Astrocyte (in vitro differentiated cells and primary cell): ENCODE results near the gene KPNA6. TPM values are rescaled to one million over a fixed set of nuclear protein-coding genes. Genes with fewer than 3 reads are reported as not detected.

Source experiments
- DNase-seq: peaks from one replicate; pipeline ENCODE4 v3.0.0-alpha.2; 2010; ENCODE audit warnings: low read depth
- FAIRE-seq: peaks from 2 replicates; lab custom pipeline; 2011; peaks lifted over from hg19 to GRCh38; lab: Jason Lieb, UNC
- H2AFZ ChIP-seq: 2 replicates; pipeline ENCODE4 v1.6.0; 2012; ENCODE audit warnings: low read depth, low read length, inconsistent platforms
- H3K27ac ChIP-seq: 2 replicates; pipeline ENCODE4 v1.5.1; 2011; ENCODE audit warnings: low read depth, low read length, inconsistent platforms
- H3K27me3 ChIP-seq: 2 replicates; pipeline ENCODE4 v1.6.0; 2011; ENCODE audit warnings: low read length, inconsistent platforms; ENCODE audit not compliant: insufficient read depth
- H3K36me3 ChIP-seq: 2 replicates; pipeline ENCODE4 v1.5.1; 2011; ENCODE audit warnings: low read length, inconsistent platforms; ENCODE audit not compliant: insufficient read depth
- H3K4me1 ChIP-seq: 2 replicates; pipeline ENCODE4 v1.5.1; 2011; ENCODE audit warnings: low read length, inconsistent platforms; ENCODE audit not compliant: insufficient read depth
- H3K4me2 ChIP-seq: 2 replicates; pipeline ENCODE4 v1.6.0; 2012; ENCODE audit warnings: low read length, inconsistent platforms
- H3K4me3 ChIP-seq: 2 replicates; pipeline ENCODE4 v1.5.1; 2011; ENCODE audit warnings: low read depth, mild to moderate bottlenecking, low read length, inconsistent platforms; ENCODE audit not compliant: insufficient read depth
- H3K79me2 ChIP-seq: 2 replicates; pipeline ENCODE4 v1.6.0; 2012; ENCODE audit warnings: mild to moderate bottlenecking, low read length, inconsistent platforms; ENCODE audit not compliant: insufficient read depth
- H3K9ac ChIP-seq: 2 replicates; pipeline ENCODE4 v1.6.0; 2012; ENCODE audit warnings: mild to moderate bottlenecking, low read length, inconsistent platforms
- H3K9me3 ChIP-seq: 2 replicates; pipeline ENCODE4 v1.5.1; 2012; ENCODE audit warnings: low read depth, mild to moderate bottlenecking, low read length, inconsistent platforms; ENCODE audit not compliant: insufficient read depth
- H4K20me1 ChIP-seq: 2 replicates; pipeline ENCODE4 v1.6.0; 2012; ENCODE audit warnings: low read length, inconsistent platforms; ENCODE audit not compliant: insufficient read depth
- H3K27ac Mint-ChIP-seq: one replicate; pipeline ENCODE4 v1.8.0; 2021; ENCODE audit warnings: mild to moderate bottlenecking, mixed read lengths; ENCODE audit not compliant: unreplicated experiment
- H3K27me3 Mint-ChIP-seq: one replicate; pipeline ENCODE4 v1.8.0; 2021; ENCODE audit warnings: low read depth, mixed read lengths; ENCODE audit not compliant: unreplicated experiment
- H3K36me3 Mint-ChIP-seq: one replicate; pipeline ENCODE4 v1.8.0; 2021; ENCODE audit warnings: low read depth, mixed read lengths; ENCODE audit not compliant: unreplicated experiment
- H3K4me1 Mint-ChIP-seq: one replicate; pipeline ENCODE4 v1.8.0; 2021; ENCODE audit warnings: low read depth, mixed read lengths; ENCODE audit not compliant: unreplicated experiment
- H3K4me3 Mint-ChIP-seq: one replicate; pipeline ENCODE4 v1.8.0; 2021; ENCODE audit warnings: mild to moderate bottlenecking, moderate library complexity, mixed read lengths; ENCODE audit not compliant: unreplicated experiment
- H3K9me3 Mint-ChIP-seq: one replicate; pipeline ENCODE4 v1.8.0; 2021; ENCODE audit warnings: mild to moderate bottlenecking, mixed read lengths; ENCODE audit not compliant: unreplicated experiment
- EZH2 ChIP-seq: IDR thresholded peaks from 2 replicates; pipeline ENCODE4 v1.6.1; 2012; ENCODE audit warnings: mild to moderate bottlenecking, low read length, inconsistent platforms; ENCODE audit not compliant: insufficient read depth
- total RNA-seq: library from RNA; stranded (reverse); gene quantifications from 2 replicates; pipeline ENCODE4 v1.2.1, GENCODE V29; 2021
- TF ChIP-seq, protein P1 (sequence below): IDR thresholded peaks from 2 replicates; pipeline ENCODE4 v1.5.1; 2011; ENCODE audit warnings: low read depth, mild to moderate bottlenecking, inconsistent platforms, low read length, moderate library complexity; ENCODE audit not compliant: insufficient read depth

Gene KPNA6
- total RNA-seq, 1 donor from 2014 or later: 122 TPM

DNA sequence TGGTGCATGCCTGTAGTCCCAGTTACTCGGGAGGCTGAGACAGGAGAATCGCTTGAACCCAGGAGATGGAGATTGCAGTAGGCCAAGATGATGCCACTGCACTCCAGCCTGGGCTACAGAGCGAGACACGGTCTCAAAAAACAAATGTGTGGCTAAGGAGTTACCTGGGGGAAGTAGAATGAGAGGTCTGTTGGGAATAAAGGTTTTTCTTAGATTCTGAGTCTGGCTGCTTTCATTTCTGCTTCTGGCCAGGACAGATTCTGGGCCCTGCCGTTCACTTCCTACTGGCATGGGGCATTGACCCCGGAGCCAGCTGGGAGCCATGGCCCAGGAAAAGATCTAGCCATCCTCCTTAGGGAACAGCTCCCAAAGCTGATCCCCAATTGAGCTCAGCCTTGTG lies 100.6 kb downstream of the KPNA6 start:
- FAIRE-seq (no peak), DNase-seq (no peak)
- TF ChIP-seq, protein P1, sequence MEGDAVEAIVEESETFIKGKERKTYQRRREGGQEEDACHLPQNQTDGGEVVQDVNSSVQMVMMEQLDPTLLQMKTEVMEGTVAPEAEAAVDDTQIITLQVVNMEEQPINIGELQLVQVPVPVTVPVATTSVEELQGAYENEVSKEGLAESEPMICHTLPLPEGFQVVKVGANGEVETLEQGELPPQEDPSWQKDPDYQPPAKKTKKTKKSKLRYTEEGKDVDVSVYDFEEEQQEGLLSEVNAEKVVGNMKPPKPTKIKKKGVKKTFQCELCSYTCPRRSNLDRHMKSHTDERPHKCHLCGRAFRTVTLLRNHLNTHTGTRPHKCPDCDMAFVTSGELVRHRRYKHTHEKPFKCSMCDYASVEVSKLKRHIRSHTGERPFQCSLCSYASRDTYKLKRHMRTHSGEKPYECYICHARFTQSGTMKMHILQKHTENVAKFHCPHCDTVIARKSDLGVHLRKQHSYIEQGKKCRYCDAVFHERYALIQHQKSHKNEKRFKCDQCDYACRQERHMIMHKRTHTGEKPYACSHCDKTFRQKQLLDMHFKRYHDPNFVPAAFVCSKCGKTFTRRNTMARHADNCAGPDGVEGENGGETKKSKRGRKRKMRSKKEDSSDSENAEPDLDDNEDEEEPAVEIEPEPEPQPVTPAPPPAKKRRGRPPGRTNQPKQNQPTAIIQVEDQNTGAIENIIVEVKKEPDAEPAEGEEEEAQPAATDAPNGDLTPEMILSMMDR: no peak
- TF ChIP-seq EZH2: no peak
- H3K4me1 ChIP-seq: no peaks in the 10 kb centered on the region
- H3K27ac ChIP-seq: no peak overlapping the region
- H3K27me3 ChIP-seq: no peaks in the 10 kb centered on the region
- H3K79me2 ChIP-seq: peaks cover 6% of the 10 kb centered on the region
- Mint-ChIP-seq H3K27me3 (no peaks in the 10 kb centered on the region), H3K9me3 (no peaks in the 10 kb centered on the region), H3K4me3 (no peak overlapping the region), H3K4me1 (no peaks in the 10 kb centered on the region), H3K27ac (no peak overlapping the region), H3K36me3 (peaks cover 2% of the 10 kb centered on the region)
- H3K4me2 ChIP-seq: no peak overlapping the region
- H4K20me1 ChIP-seq: no peaks in the 10 kb centered on the region
- no peak overlapping the region for H3K4me3 ChIP-seq
- no peaks in the 10 kb centered on the region for H3K9me3 ChIP-seq
- peaks cover 3% of the 10 kb centered on the region for H3K36me3 ChIP-seq
- no peak overlapping the region for H2AFZ ChIP-seq
- no peak overlapping the region for H3K9ac ChIP-seq

DNA sequence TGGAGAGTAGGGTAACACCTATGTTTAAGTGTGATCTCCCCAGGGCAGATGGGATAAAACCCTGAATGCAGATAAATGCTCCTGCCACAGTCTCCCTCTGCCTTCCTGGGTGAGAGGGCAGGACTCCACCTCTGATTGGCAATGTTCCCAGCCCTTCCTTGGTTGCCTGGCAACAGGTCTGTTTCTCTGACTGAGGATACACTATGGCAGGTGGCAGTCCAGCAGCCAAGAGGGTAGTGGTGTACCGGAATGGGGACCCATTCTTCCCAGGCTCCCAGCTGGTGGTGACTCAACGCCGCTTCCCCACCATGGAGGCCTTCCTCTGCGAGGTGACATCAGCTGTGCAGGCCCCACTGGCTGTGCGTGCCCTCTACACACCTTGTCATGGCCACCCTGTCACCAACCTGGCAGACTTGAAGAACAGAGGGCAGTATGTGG lies 101.1 kb downstream of the KPNA6 start, which contains the start of gene DCDC2B:
TSS of gene DCDC2B (plus strand) at position 199 of the 438 bp plus-strand sequence. CDS start at position 204, 5 bp downstream.
- Histone ChIP-seq H3K4me1 (no peaks in the 10 kb centered on the region), H3K27ac (no peak within 1 kb of the TSS), H3K4me2 (no peak within 1 kb of the TSS), H3K36me3 (peaks cover 3% of the 10 kb centered on the region), H3K79me2 (peaks cover 6% of the 10 kb centered on the region), H3K9me3 (no peaks in the 10 kb centered on the region), H3K27me3 (no peaks in the 10 kb centered on the region), H3K4me3 (no peak within 1 kb of the TSS), H3K9ac (no peak within 1 kb of the TSS), H2AFZ (no peak within 1 kb of the TSS), H4K20me1 (no peaks in the 10 kb centered on the region)
- no peaks in the 10 kb centered on the region for H3K4me1 Mint-ChIP-seq
- H3K4me3 Mint-ChIP-seq: no peak within 1 kb of the TSS
- no peak within 1 kb of the TSS for H3K27ac Mint-ChIP-seq
- H3K9me3 Mint-ChIP-seq: no peaks in the 10 kb centered on the region
- TF ChIP-seq, protein P1: no peak
- no peak for TF ChIP-seq EZH2
- no peaks in the 10 kb centered on the region for H3K27me3 Mint-ChIP-seq
- peaks cover 2% of the 10 kb centered on the region for H3K36me3 Mint-ChIP-seq
- DNase-seq (no peak), FAIRE-seq (no peak)

DNA sequence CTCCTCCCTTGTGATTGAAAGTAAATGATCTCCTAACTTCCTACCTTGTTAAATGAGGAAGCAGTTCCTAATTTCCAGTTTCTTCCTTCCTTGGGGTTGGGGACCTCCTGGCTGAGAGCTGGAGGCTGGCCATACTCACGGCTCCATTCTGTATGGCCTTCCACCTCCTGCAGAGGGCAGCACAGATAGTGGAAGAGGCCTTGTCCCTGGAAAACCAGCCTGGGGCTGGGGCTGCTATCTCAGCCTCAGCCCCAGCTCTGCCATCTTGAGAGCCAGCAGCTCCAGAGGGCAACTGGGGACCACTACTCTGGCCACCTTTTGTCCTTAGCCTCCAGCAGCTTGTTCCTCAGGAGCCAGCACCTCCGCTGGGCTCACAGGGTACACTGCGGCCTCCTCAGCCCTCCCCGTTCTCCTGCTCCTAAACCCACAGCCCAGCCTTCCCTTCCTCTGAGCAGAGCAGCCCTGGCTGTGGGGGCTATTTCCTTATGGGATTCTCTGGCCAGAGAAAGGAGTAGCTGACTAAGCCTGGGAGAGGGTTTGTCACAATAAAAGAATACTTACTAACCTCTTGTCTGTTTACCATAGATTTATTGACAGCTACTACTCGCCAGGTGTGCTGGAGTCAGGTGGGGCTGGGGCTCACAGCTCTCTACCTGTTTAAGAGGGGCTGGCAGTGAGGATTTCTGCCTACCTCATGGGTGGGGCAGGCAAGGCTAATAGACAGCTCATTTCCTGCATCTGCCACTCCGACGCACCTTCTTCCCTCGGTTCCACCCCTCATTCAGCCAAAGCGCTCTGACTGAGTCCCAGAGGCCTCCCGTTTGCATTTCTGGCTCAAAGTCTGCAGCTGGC lies 108.0 kb downstream of the KPNA6 start:
- Mint-ChIP-seq H3K27ac (no peak overlapping the region), H3K27me3 (no peaks in the 10 kb centered on the region), H3K4me1 (peaks cover 3% of the 10 kb centered on the region), H3K36me3 (peaks cover 10% of the 10 kb centered on the region), H3K4me3 (no peak overlapping the region), H3K9me3 (no peaks in the 10 kb centered on the region)
- no peak for FAIRE-seq
- no peak overlapping the region for H3K4me3 ChIP-seq
- H3K79me2 ChIP-seq: peaks cover 11% of the 10 kb centered on the region
- no peak overlapping the region for H3K9ac ChIP-seq
- no peak overlapping the region for H3K4me2 ChIP-seq
- no peaks in the 10 kb centered on the region for H3K9me3 ChIP-seq
- TF ChIP-seq, protein P1: peak; percentile 75
- no peak for TF ChIP-seq EZH2
- H3K4me1 ChIP-seq: peaks cover 2% of the 10 kb centered on the region
- no peaks in the 10 kb centered on the region for H4K20me1 ChIP-seq
- DNase-seq: no peak
- H3K36me3 ChIP-seq: peaks cover 17% of the 10 kb centered on the region
- H3K27me3 ChIP-seq: no peaks in the 10 kb centered on the region
- H3K27ac ChIP-seq: no peak overlapping the region
- no peak overlapping the region for H2AFZ ChIP-seq
